ENCODE measurements around the gene KAT8.

DNA sequence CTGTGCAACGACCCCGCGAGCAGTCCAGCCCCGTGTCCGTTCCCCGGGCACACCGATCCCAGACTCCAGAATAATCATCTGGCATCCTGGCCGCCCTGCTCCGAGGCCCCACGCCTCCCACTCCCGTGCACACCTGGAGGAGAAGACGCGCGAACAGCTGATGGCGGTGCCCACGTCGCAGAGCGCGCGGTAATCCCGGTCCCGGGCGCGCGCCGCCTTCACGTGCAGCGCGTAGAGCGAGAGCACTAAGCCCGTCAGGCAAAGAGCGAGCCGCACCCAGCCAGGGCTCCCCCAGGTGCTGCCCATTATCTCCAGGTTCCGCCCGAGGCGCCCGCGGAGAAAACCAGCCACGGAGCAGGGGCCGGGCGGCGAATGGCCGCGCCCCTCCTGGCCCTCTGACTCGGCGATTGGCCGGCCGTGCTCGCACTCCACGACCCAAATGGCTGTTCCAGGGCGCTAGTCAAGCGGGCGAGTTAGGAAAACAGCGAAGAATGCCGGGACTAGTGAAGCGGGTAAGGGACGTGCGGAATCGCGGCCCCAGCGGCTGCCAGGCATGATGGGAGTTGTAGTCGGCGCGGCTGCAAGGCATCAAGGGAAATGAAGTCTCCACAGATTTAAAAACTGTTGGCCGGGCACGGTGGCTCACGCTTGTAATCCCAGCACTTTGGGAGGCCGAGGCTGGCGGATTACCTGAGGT, 22.9 kb upstream of the KAT8 start, which contains the start of gene VKORC1:
- TF ChIP-seq CTCF (conservative IDR thresholded peaks at IDR 0.05; ENCODE audit: low read depth, low read length), result no peak
- no peak for TF ChIP-seq RCOR1 (IDR thresholded peaks at IDR 0.05; ENCODE audit: insufficient replicate concordance, low read length)
- TF ChIP-seq RAD21 (IDR thresholded peaks at IDR 0.05; ENCODE audit: low read length), result no peak
- no peak for TF ChIP-seq POLR2A (IDR thresholded peaks at IDR 0.05; ENCODE audit: low read depth, low read length)
